HG02678 (cell line): ENCODE data around the gene CACNA1E.

Source experiments
- ATAC-seq: cut with Tn5 transposase; IDR thresholded peaks from one replicate; pipeline ENCODE4 v1.9.1; 2021; ENCODE audit warnings: mild to moderate bottlenecking, moderate library complexity; ENCODE audit not compliant: unreplicated experiment

The CACNA1E gene

DNA sequence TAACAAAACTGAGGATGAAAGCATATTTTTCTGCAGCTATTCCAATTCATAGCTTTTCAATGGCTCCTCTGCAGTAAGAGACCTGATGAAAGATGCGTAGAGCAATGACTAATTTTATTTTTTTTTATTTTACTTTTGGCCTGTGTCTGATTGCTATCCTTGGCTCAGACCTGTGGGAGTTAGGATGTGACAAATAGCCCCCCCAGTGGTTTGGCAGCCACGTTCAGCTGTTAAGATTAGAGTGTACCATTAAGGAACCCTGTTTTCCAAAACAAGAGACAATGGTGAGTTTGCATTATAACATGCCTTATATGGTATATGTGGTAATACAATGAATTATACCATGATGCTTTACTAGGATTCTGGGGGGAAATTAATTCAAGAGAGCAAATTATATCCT is 264.7 kb downstream of the CACNA1E start:
- ATAC-seq: no peak

GRCh38 chr1:181754103-181754502 is 270.8 kb downstream of the CACNA1E start:
- ATAC-seq: no peak

- ATAC-seq: no peak
These were observed 276.2 kb downstream of the CACNA1E start for GRCh38 chr1:181759481-181759880.

- no peak for ATAC-seq
These were observed 280.4 kb downstream of the CACNA1E start for GRCh38 chr1:181763736-181764135.

DNA sequence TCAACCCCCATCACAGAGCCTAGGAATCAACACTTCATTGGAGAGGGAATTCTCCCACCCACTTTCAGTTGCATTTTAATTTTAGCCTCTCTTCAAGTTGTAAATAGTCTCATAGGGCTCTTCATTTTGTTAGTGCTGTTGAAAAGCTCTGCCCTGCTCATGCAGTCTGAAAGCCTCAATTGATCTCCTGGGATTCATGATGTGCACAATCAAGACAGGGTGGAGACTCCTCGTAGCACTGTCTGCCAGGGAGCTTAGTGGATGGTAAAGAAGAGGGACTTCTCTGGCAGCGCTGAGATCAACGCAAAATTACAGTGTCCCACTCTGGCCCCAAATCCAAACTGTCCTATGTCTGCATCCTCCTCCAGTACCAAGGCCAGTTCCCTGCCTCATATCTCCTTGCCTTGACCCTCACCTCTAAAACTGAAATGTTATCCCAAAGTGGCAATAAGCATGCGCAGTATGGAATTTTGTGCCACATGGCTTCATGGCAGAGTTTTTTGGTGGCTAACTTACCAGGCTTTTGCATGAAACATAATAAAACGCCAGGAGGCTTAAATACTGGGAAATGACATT is 282.2 kb downstream of the CACNA1E start:
- ATAC-seq: no peak

DNA sequence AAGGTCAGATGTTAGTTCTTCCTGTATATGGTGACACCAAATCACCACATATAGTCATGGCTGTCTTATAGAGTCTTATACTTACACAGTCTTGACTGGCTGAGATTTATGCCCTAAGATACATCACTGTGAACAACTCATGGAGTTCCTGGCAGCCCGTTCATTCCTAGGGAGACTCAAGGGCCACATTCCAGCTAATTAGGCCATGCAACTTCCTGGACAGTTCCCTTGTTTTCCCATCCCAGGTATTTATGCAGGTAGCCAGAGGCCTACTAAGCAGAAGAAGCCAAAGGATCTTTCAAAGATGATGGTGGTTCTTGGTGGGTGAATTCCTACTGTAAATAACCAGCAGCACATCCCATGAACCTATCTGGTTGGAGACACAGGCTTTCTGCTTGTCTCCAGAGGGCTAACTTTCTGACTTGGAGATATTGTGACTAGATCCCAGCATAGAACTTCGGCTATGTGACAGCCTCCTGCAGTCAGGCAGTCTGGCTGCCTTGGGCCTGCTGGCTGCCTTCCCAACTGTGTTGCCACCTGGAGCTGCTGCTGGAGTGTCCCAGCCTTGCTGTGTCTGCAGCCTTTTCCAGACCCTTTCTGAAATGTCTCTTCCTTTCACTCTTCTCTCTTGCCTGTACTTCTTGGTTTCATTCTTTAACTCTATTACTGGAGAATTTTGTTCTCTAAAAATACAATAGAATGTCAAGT is 283.8 kb downstream of the CACNA1E start:
- ATAC-seq: no peak

GRCh38 chr1:181768211-181768929 is 285.1 kb downstream of the CACNA1E start:
- no peak for ATAC-seq

GRCh38 chr1:181768930-181769280 is 285.6 kb downstream of the CACNA1E start:
- no peak for ATAC-seq

DNA sequence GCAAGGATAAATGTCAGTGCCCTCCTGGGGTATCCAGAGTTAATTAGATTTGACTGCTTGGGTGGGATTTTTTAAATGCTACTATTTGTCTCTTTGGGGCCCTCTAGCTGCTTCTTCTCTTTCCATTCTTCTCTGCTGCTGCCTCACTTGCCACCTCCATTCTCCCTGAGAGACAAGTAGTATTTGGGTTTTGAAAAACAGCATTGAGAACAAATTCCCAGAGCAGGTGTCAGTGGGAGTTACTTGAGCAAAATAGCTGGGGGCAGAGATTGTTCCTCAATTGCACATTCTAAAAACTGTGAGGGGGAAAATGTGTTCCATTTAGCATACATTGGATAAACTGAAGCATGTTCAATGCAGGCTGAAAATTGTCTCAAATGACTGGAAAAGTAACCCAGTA is 286.5 kb downstream of the CACNA1E start:
- no peak for ATAC-seq

DNA sequence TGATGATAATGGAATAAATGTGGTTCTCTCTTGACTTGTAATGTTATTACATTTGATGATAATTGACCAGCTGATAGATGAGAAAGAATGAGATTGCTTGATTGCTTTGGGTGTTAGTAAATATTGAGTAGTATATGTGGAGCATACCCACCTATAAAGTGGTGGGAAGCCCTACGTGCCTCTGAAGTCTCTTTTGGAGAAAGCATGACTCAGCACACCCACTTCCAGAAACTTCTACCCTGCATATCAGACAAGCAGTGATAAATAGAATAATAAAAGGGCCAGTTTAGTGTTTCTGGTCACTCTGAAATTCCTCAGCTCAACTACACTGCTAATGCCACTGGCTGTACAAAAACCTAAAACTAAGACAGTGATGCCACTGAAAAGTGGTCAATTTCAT is 289.4 kb downstream of the CACNA1E start:
- no peak for ATAC-seq

GRCh38 chr1:181776044-181776443 is 292.7 kb downstream of the CACNA1E start:
- no peak for ATAC-seq

GRCh38 chr1:181777286-181777685 is 294.0 kb downstream of the CACNA1E start:
- no peak for ATAC-seq

GRCh38 chr1:181777812-181778211 is 294.5 kb downstream of the CACNA1E start:
- ATAC-seq: no peak

- no peak for ATAC-seq
These were observed 295.4 kb downstream of the CACNA1E start for GRCh38 chr1:181778640-181779260.

DNA sequence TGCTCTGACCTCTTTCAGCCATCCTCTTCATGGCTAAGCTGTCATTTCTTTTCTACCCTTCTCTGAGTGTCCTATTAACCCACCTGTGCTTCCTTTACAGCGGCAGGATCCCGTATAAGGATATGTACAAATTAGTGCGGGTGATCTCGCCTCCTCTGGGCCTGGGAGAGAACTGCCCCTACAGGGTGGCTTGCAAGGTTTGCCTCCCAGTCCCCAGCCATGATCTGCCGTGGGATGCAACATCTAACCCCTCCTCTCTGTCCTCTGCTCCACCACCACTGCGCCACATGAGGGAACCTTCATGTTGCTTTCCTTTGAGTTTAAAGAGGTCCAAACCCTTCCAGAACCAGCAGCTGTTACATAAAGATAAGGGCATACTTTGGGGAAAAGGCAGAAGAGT is 296.0 kb downstream of the CACNA1E start:
- ATAC-seq: no peak

DNA sequence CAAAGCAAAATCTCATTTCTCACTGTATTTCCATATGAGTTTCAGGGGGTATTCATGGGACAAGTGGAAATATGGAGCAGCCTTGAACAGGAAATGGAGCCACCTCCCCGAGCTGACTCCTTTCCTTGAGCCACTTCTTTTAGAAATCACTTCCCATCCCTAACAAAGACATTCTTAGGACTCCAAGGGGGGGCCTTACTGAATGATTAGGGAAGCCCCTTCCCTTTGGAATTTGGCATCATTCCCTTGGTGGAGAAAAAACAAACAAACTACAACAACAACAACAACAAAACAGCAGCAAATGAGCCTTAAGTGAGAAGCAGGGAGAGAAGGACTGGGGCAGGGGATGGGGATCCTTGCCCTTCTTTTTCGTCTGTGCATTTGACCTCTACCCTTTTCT is 299.9 kb downstream of the CACNA1E start:
- ATAC-seq: no peak

DNA sequence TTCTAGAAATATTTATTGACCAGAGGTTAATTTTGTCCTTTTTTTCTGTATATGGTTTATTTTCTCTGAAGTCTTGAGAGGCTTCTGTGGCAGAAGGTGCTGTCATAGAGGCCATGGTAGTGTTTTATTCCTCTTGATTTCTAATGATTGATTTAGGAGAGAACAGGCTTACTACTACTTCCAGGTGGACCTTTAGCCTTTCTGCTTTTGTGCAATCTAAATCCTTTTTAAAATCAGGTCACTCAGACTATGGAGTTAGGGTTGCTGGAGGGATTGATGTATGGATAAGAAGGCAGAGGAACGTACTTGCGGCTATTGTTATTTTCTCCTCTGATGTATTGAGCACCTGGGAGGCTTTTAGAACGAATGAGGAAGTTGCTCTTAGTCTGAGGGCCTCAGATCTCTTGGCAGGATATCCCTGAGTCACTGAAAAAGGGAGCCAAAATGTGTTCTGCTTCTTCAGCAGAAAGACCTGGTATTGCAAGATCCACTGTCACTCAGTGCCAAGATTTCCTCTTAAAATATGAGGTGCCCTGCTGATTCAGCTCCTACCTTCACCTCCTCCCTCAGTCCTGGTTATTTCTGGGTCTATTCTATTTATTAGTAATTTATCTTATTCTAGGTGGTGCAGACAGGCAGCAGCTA is 300.8 kb downstream of the CACNA1E start:
- no peak for ATAC-seq

DNA sequence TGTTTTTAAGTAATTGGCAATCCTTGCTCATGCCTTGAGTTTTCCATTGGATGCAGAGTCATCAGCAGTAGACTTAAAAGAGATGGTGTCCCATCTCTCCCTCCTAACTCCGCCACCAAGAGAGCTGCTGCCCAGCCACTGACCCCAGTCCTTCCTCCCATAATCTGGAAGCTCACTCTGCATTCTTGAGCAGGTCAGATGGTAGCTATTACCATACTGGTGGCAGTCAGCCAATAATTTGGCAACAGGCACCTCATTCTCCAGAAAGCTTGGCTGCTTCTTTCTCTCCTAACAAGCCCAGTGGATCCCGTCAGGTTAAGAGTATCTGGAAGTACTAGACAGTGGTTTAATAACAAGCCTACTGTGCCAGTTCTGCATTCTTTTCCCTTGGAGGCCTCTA is 306.1 kb downstream of the CACNA1E start:
- ATAC-seq: no peak

DNA sequence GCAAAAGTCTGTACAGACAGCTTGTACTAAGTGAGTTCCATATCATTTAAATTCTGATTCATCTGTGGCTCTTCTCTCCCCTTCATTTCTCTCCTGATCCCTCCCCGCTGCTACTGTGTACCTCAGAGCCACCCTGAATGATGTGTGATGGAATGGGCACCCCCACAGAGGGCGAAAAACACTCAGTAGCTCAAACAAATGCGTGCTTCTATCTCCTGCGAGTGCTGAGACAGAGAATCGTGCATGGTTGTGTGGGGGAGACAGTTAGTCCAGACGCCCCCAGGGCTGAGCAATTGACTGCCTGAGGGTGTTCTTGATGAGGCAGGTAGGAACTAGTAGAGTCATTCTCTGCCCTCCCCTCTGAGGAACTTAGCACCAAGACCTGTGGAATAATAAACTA is 308.4 kb downstream of the CACNA1E start:
- ATAC-seq: no peak

DNA sequence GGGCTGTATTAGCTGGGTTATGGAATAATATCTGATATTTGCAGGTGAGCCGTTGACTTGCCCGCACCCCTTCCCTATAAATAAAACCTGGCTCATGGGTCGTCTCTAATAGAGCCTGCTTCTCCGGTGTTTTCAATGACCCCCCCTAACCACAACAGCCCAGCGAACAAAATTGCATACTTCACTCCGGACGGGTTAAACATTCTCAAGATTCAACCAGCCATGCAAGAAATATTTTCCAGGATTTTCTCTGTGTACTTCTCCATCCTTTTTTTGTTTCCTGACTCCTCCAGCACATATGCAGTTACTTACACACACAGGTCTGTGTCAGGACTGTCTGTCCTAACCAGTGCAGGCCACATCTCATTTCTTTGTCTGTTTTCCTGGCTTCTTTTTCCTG is 310.5 kb downstream of the CACNA1E start:
- ATAC-seq: no peak

GRCh38 chr1:181794332-181794731 is 311.0 kb downstream of the CACNA1E start:
- ATAC-seq: no peak
